Heart left ventricle (tissue), 16 donors: ENCODE data around the gene TPD52L2. TPM values are rescaled to one million over a fixed set of nuclear protein-coding genes. Genes with fewer than 3 reads are reported as not detected.
A peak's percentile ranks its signal among the peaks of the same experiment; 100 is the strongest.

ENCODE experiments used
- ATAC-seq, 4 donors: fragments of 200-7000 bp; cut with Tn5 transposase; one replicate each; pipeline ENCODE4 v1.9.1; 2020 to 2022; ENCODE audit warnings: moderate library complexity in 4 of 4, mild to moderate bottlenecking in 3 of 4, moderate number of reproducible peaks in 1 of 4
- DNase-seq, 5 donors: peaks; one replicate each; pipeline ENCODE4 v3.0.0-alpha.2; 2020
- H3K27ac ChIP-seq, 12 donors: fragments of 200-600 bp; sonication (generic) in 4 of 12; one replicate each; pipeline versions ENCODE4 v1.5.0 to v1.8.0; 2016 to 2022; ENCODE audit warnings: mild to moderate bottlenecking in 2 of 12
- H3K27me3 ChIP-seq, 9 donors: fragments of 200-600 bp; sonication (generic) in 2 of 9; one replicate each; pipeline versions ENCODE4 v1.5.1 to v1.8.0; 2016 to 2022; ENCODE audit warnings: mild to moderate bottlenecking in 3 of 9
- H3K36me3 ChIP-seq, 9 donors: fragments of 200-600 bp; sonication (generic) in 2 of 9; one replicate each; pipeline versions ENCODE4 v1.5.0 to v1.8.0; 2018 to 2022; ENCODE audit warnings: mild to moderate bottlenecking in 2 of 9
- H3K4me1 ChIP-seq, 12 donors: fragments of 200-600 bp; sonication (generic) in 4 of 12; one replicate each; pipeline versions ENCODE4 v1.5.0 to v1.8.0; 2016 to 2022; ENCODE audit warnings: mild to moderate bottlenecking in 3 of 12
- H3K4me3 ChIP-seq, 12 donors: fragments of 200-600 bp; sonication (generic) in 4 of 12; one replicate each; pipeline versions ENCODE4 v1.5.0 to v1.8.0; 2017 to 2022; ENCODE audit warnings: mild to moderate bottlenecking in 9 of 12, moderate library complexity in 4 of 12
- H3K9me3 ChIP-seq, 12 donors: fragments of 200-600 bp; sonication (generic) in 4 of 12; one replicate each; pipeline versions ENCODE4 v1.5.0 to v1.8.0; 2016 to 2022; ENCODE audit warnings: mild to moderate bottlenecking in 1 of 12
- CTCF ChIP-seq, 12 donors: fragments of 200-600 bp; sonication (generic) in 4 of 12; IDR thresholded peaks; one replicate each; pipeline versions ENCODE4 v1.5.0 to v1.8.0; 2018 to 2022; ENCODE audit warnings: antibody characterized with exemption in 12 of 12, mild to moderate bottlenecking in 5 of 12
- POLR2A ChIP-seq, 2 donors: fragments of 450-650 bp; IDR thresholded peaks; one replicate each; pipeline ENCODE4 v1.6.1; 2017; ENCODE audit warnings: antibody characterized with exemption in 2 of 2, mild to moderate bottlenecking in 2 of 2, moderate library complexity in 2 of 2
- WGBS, 4 donors: extraction: QIAGEN DNeasy Blood & Tissue Kit in 2 of 4; methylation state at CpG; one replicate each; pipeline versions ENCODE4 v1.1.5 to v1.1.7; 2013 to 2018; 5-methylcytosine and 5-hydroxymethylcytosine counted together
- intact Hi-C, 10 donors: fragments of 100-400 bp; cut with DNase I; formaldehyde crosslinking; loops; one replicate each; pipeline versions ENCODE4 v1.11.1 to v1.14.2; 2022
- polyA plus RNA-seq, 2 donors: library from polyadenylated mRNA; stranded (reverse); fragments of 200-250 nt; gene quantifications; one replicate each; pipeline ENCODE4 v1.2.3, GENCODE V29; 2013
- total RNA-seq, 9 donors: library from RNA; depleted of rRNA in 2 of 9; stranded (reverse); fragments of >200 nt in 2 of 9; fragmentation: NEBNext Ultra II Directional in 3 of 9; extraction: Animal tissue kit (Norgen Biotek cat#: 25700) in 3 of 9; gene quantifications; one replicate each; pipeline versions ENCODE4 v1.1.0 to v1.2.4, GENCODE V29; 2016 to 2023
- donor health status: ischemic (EF 13 %, LVEDD 7.1; RV severe dilation, severe dysfunction).
- donor health status: healthy with polysubstance abuse.
- donor health status: DM: no; HTN: yes; CAD: no.
- donor health status: DM: no; HTN: no; CAD: no.
- donor health status: ischemic (EF 25% LVEDD 6.9; RV normal size, moderate dysfunction).
- donor health status: ischemic (EF 25% LVEDD 5.7; RV mildly dilated, moderate dysfunction).
- donor health status: healthy.
- donor health status: DM: yes; HTN: yes; CAD: no.
- donor health status: ischemic (EF 35%, LVEDD 5.7; RV mildly dilated, moderate dysfunction).
- donor health status: nonischemic (EF 11% LVEDD 7.7; RV severe dilation, severe dysfunction).
- donor health status: DM: yes; HTN: yes; CAD: no.
- donor health status: PGD.
- donor health status: ischemic (EF 29% LVEDD 5.4; RV normal size, mild dysfunction).
- donor health status: nonischemic (EF 23%, LVEDD 6.1; RV moderate dilation, normal function).

Gene TPD52L2
- total and polyA plus RNA-seq, 11 donors = 44.4 to 179 (median 72.2) TPM

GRCh38 chr20:63894358-63895201, 29.5 kb downstream of the TPD52L2 start, which contains the start of gene DNAJC5:
DNAJC5 (plus strand) TSS chr20:63895126; CDS start chr20:63928346, 33,220 bp downstream.
- Histone ChIP-seq H3K9me3 (no peaks in the 10 kb centered on the region), H3K27me3 (no peaks in the 10 kb centered on the region), H3K27ac (peak within 1 kb of the TSS; percentile 42 to 96 (median 82)), H3K36me3 (peaks cover 0 to 37% (median 18%) of the 10 kb centered on the region in 9 donors), H3K4me1 (peaks cover 9 to 50% (median 35%) of the 10 kb centered on the region in 12 donors), H3K4me3 (peak within 1 kb of the TSS; percentile 30 to 80 (median 68))
- ATAC-seq (peak; percentile 93 to 96 (median 95)), DNase-seq (peak; percentile 96 to 99 (median 97))
- intact Hi-C loops = loop anchor here in 4 of 10 donors (1.0 to 10.0 kb wide), 4 partner anchors 29 to 170 kb away; partner anchors contain the start of genes TPD52L2 (in 2 of the 4) and TCEA2 (in 1 of the 4)
- TF ChIP-seq POLR2A (IDR thresholded peaks at IDR 0.05) = peak in 1 of 2 donors; percentile 52
- no peak for TF ChIP-seq CTCF (IDR thresholded peaks at IDR 0.05)
- 1 to 3% (median 1%) methylated on average over 34 to 82 of the region's 82 CpGs for whole genome bisulfite sequencing, 4 donors

- Histone ChIP-seq H3K36me3 (peaks cover 0 to 29% (median 10%) of the 10 kb centered on the region in 9 donors), H3K9me3 (no peaks in the 10 kb centered on the region), H3K27me3 (no peaks in the 10 kb centered on the region), H3K4me1 (peaks cover 9 to 55% (median 41%) of the 10 kb centered on the region in 12 donors), H3K27ac (peak overlapping the region in 11 of 12 donors; percentile 74 to 96 (median 82)), H3K4me3 (peak overlapping the region; percentile 30 to 80 (median 68))
- TF ChIP-seq POLR2A (IDR thresholded peaks at IDR 0.05) = no peak
- TF ChIP-seq CTCF (IDR thresholded peaks at IDR 0.05) = no peak
- ATAC-seq (no peak), DNase-seq (no peak)
- intact Hi-C loops = loop anchor here in 4 of 10 donors (1.0 to 10.0 kb wide), 4 partner anchors 30 to 169 kb away; partner anchors contain the start of genes TPD52L2 (in 2 of the 4) and TCEA2 (in 1 of the 4)
- 0 to 1% (median 1%) methylated on average over 23 to 87 of the region's 87 CpGs for WGBS, 4 donors
Measured at GRCh38 chr20:63895202-63895951, 30.3 kb downstream of the TPD52L2 start.

DNA sequence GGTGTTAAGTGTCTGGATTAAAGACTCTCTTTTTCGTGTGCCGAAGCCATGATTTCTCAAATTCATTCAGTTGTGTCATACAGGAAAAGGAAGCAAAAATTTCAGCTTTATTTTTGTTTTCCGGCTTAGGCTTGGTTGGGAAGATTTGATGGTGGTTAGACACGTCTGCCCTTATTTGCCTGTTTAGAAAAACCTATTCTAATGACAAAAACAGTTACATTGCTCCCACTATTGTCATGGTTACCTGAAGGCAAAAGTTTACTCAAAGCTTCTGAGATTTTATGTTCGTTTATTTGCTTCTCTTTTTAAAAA, 30.8 kb downstream of the TPD52L2 start:
- 1 to 3% (median 2%) methylated on average over 5 of the region's 5 CpGs for WGBS, 4 donors
- Histone ChIP-seq H3K4me1 (peaks cover 10 to 58% (median 43%) of the 10 kb centered on the region in 12 donors), H3K4me3 (peak overlapping the region; percentile 30 to 80 (median 68)), H3K9me3 (no peaks in the 10 kb centered on the region), H3K27me3 (no peaks in the 10 kb centered on the region), H3K27ac (peak overlapping the region; percentile 42 to 96 (median 80)), H3K36me3 (peaks cover 0 to 25% (median 4%) of the 10 kb centered on the region in 9 donors)
- intact Hi-C loops = loop anchor here in 4 of 10 donors (1.0 to 10.0 kb wide), 4 partner anchors 31 to 169 kb away; partner anchors contain the start of genes TPD52L2 (in 2 of the 4) and TCEA2 (in 1 of the 4)
- DNase-seq (no peak), ATAC-seq (no peak)
- no peak for TF ChIP-seq CTCF (IDR thresholded peaks at IDR 0.05)
- no peak for TF ChIP-seq POLR2A (IDR thresholded peaks at IDR 0.05)
